ENCODE measurements around the gene TMEM214. TPM values are rescaled to one million over a fixed set of nuclear protein-coding genes. Genes with fewer than 3 reads are reported as not detected.

The TMEM214 gene
- total RNA-seq, 1 donor from 2014 or later, result 62.9 TPM

DNA sequence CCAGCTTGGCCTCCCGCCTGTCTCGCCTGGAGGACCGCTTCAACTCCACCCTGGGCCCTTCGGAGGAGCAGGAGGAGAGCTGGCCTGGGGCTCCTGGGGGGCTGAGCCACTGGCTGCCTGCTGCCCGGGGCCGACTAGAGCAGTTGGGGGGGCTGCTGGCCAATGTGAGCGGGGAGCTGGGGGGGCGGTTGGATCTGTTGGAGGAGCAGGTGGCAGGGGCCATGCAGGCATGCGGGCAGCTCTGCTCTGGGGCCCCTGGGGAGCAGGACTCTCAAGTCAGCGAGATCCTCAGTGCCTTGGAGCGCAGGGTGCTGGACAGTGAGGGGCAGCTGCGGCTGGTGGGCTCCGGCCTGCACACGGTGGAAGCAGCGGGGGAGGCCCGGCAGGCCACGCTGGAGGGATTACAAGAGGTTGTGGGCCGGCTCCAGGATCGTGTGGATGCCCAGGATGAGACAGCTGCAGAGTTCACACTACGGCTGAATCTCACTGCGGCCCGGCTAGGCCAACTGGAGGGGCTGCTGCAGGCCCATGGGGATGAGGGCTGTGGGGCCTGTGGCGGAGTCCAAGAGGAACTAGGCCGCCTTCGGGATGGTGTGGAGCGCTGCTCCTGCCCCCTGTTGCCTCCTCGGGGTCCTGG lies 50.1 kb downstream of the TMEM214 start:
- no peaks in the 10 kb centered on the region for H3K27me3 ChIP-seq (ENCODE audit: low read depth)
- DNase-seq (no peak), ATAC-seq (no peak)
- TF ChIP-seq, protein P1, sequence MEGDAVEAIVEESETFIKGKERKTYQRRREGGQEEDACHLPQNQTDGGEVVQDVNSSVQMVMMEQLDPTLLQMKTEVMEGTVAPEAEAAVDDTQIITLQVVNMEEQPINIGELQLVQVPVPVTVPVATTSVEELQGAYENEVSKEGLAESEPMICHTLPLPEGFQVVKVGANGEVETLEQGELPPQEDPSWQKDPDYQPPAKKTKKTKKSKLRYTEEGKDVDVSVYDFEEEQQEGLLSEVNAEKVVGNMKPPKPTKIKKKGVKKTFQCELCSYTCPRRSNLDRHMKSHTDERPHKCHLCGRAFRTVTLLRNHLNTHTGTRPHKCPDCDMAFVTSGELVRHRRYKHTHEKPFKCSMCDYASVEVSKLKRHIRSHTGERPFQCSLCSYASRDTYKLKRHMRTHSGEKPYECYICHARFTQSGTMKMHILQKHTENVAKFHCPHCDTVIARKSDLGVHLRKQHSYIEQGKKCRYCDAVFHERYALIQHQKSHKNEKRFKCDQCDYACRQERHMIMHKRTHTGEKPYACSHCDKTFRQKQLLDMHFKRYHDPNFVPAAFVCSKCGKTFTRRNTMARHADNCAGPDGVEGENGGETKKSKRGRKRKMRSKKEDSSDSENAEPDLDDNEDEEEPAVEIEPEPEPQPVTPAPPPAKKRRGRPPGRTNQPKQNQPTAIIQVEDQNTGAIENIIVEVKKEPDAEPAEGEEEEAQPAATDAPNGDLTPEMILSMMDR (IDR thresholded peaks at IDR 0.05), result no peak
- H3K36me3 ChIP-seq, result no peaks in the 10 kb centered on the region
- H3K9me3 ChIP-seq, result no peaks in the 10 kb centered on the region
- intact Hi-C loops (cut with DNase I), result no loop called here
- H3K4me3 ChIP-seq, result no peak overlapping the region
- no peak overlapping the region for H3K27ac ChIP-seq
- peaks cover 50% of the 10 kb centered on the region for H3K4me1 ChIP-seq

DNA sequence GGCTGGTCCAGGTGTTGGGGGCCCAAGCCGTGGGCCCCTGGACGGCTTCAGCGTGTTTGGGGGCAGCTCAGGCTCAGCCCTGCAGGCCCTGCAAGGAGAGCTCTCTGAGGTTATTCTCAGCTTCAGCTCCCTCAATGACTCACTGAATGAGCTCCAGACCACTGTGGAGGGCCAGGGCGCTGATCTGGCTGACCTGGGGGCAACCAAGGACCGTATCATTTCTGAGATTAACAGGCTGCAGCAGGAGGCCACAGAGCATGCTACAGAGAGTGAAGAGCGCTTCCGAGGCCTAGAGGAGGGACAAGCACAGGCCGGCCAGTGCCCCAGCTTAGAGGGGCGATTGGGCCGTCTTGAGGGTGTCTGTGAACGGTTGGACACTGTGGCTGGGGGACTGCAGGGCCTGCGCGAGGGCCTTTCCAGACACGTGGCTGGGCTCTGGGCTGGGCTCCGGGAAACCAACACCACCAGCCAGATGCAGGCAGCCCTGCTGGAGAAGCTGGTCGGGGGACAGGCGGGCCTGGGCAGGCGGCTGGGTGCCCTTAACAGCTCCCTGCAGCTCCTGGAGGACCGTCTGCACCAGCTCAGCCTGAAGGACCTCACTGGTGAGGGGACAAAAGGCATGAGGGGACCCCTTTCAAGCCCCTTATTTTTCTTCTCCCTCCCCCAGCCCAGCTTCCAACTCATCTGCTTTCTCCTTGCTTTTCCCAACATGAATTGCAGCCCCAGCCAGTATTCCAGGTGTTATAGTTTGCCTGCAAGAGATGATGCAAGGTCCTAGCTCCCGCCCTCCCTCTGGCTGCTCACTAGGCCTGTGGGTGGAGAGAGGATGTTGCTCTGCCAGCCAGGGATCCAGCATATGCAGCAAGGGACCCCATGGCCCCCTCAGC lies 50.9 kb downstream of the TMEM214 start:
- Histone ChIP-seq H3K4me3 (no peak overlapping the region), H3K4me1 (peaks cover 50% of the 10 kb centered on the region), H3K9me3 (no peaks in the 10 kb centered on the region), H3K36me3 (no peaks in the 10 kb centered on the region), H3K27me3 (ENCODE audit: low read depth) (no peaks in the 10 kb centered on the region), H3K27ac (no peak overlapping the region)
- ATAC-seq, result no peak
- intact Hi-C loops (cut with DNase I), result no loop called here
- no peak for DNase-seq
- TF ChIP-seq, protein P1 (IDR thresholded peaks at IDR 0.05), result no peak

DNA sequence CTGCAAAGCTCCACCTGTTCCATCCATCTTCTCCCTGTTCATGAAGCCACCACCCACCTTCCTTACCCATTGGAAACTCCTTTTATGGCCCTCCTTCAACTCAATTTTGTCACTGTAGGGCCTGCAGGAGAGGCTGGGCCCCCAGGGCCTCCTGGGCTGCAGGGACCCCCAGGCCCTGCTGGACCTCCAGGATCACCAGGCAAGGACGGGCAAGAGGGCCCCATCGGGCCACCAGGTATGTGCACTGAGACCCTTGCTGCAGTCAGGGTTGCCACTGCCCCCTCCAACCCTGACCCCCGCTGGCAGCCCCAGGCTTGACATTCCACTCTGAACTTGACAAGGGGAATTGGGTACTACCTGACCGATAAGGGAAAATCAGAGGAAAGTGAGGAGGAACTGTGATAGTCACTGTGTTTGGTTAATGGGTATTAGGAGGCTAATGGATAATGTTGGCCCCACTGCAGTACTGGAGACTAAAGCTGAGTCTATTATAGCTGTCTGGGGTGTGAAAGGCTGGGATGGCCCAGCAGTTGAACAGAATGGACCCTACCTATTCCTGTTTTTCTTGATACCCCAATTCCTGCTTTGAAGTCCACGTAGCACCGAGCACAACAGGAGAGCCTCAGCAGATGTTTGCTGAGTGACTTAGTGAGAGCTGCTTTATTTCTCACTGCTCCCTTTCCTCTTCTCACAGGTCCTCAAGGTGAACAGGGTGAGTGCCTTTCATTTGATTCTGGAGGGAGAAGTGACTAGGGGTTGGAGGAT lies 51.7 kb downstream of the TMEM214 start:
- no peak overlapping the region for H3K27ac ChIP-seq
- TF ChIP-seq, protein P1 (IDR thresholded peaks at IDR 0.05), result no peak
- peaks cover 50% of the 10 kb centered on the region for H3K4me1 ChIP-seq
- DNase-seq (no peak), ATAC-seq (no peak)
- no peaks in the 10 kb centered on the region for H3K36me3 ChIP-seq
- no peak overlapping the region for H3K4me3 ChIP-seq
- H3K27me3 ChIP-seq (ENCODE audit: low read depth), result no peaks in the 10 kb centered on the region
- H3K9me3 ChIP-seq, result no peaks in the 10 kb centered on the region
- intact Hi-C loops (cut with DNase I), result no loop called here

DNA sequence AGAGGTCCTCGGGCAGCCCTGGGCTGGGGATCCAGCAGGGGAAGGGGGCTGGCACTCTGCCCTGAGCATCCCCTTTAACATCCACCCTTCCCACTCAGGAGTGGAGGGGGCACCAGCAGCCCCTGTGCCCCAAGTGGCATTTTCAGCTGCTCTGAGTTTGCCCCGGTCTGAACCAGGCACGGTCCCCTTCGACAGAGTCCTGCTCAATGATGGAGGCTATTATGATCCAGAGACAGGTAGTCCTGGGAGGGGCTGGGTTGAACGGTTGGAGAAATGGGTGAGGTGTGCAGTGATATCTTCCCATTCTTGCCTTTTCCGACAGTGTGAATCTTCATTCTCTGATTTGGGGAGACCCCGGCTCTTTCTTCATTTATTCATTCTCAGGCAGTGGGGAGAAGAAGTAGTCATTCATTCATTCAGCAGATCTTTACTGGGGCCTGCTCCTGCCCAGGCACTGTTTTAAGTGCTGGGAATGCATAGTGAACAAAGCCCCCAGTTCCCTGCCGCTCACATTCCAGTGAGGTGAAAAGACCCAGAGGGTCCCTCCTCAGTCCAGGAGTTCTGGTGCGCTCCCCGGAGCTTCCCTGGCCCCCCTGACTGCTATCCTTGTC lies 52.4 kb downstream of the TMEM214 start:
- Histone ChIP-seq H3K36me3 (no peaks in the 10 kb centered on the region), H3K4me1 (peaks cover 47% of the 10 kb centered on the region), H3K4me3 (peak overlapping the region; percentile 73), H3K27me3 (ENCODE audit: low read depth) (no peaks in the 10 kb centered on the region), H3K27ac (peak overlapping the region; percentile 92), H3K9me3 (no peaks in the 10 kb centered on the region)
- DNase-seq (no peak), ATAC-seq (no peak)
- TF ChIP-seq, protein P1 (IDR thresholded peaks at IDR 0.05), result no peak
- intact Hi-C loops (cut with DNase I), result no loop called here

DNA sequence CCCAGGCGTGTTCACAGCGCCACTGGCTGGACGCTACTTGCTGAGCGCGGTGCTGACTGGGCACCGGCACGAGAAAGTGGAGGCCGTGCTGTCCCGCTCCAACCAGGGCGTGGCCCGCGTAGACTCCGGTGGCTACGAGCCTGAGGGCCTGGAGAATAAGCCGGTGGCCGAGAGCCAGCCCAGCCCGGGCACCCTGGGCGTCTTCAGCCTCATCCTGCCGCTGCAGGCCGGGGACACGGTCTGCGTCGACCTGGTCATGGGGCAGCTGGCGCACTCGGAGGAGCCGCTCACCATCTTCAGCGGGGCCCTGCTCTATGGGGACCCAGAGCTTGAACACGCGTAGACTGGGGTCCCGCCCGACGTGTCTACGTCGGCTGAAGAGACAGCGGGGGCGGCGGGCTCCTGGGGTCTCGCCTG lies 52.9 kb downstream of the TMEM214 start:
- TF ChIP-seq, protein P1 (IDR thresholded peaks at IDR 0.05), result peak; percentile 49
- peak overlapping the region; percentile 73 for H3K4me3 ChIP-seq
- H3K27ac ChIP-seq, result peak overlapping the region; percentile 92
- H3K9me3 ChIP-seq, result no peaks in the 10 kb centered on the region
- H3K4me1 ChIP-seq, result peaks cover 42% of the 10 kb centered on the region
- intact Hi-C loops (cut with DNase I), result no loop called here
- H3K27me3 ChIP-seq (ENCODE audit: low read depth), result no peaks in the 10 kb centered on the region
- peak; percentile 60 to 74 for ATAC-seq
- no peaks in the 10 kb centered on the region for H3K36me3 ChIP-seq
- peak; percentile 88 for DNase-seq
